Kidney epithelial cell (primary cell): ENCODE data around the gene IGF2R. TPM values are rescaled to one million over a fixed set of nuclear protein-coding genes. Genes with fewer than 3 reads are reported as not detected.

Experiments used
- DNase-seq: peaks from one replicate; pipeline ENCODE4 v3.0.0-alpha.2; 2010; ENCODE audit warnings: low read depth
- H3K27me3 ChIP-seq: 2 replicates; pipeline ENCODE4 v1.6.0; 2011; ENCODE audit warnings: low read length; ENCODE audit not compliant: control insufficient read depth, insufficient read depth
- H3K36me3 ChIP-seq: 2 replicates; pipeline ENCODE4 v1.5.1; 2011; ENCODE audit warnings: low read length; ENCODE audit not compliant: control insufficient read depth, insufficient read depth
- H3K4me3 ChIP-seq: 2 replicates; pipeline ENCODE4 v1.5.1; 2011; ENCODE audit warnings: low read depth, mild to moderate bottlenecking, control low read depth, low read length
- CTCF ChIP-seq: IDR thresholded peaks from 2 replicates; pipeline ENCODE4 v1.5.1; 2011; ENCODE audit warnings: mild to moderate bottlenecking, moderate library complexity, low read length, control low read depth, inconsistent platforms; ENCODE audit not compliant: insufficient read depth, poor library complexity, severe bottlenecking
- total RNA-seq: library from RNA; depleted of rRNA; stranded (reverse); fragments of >200 nt; gene quantifications from 2 replicates; pipeline ENCODE4 v1.2.3, GENCODE V29; 2015

IGF2R gene
- total RNA-seq, 1 donor from 2014 or later, result 251 TPM

GRCh38 chr6:160040055-160040454 is 71.2 kb downstream of the IGF2R start:
- no peak for TF ChIP-seq CTCF

GRCh38 chr6:160040527-160041264 is 71.8 kb downstream of the IGF2R start:
- Histone ChIP-seq H3K27me3 (no peaks in the 10 kb centered on the region), H3K36me3 (peaks cover 8% of the 10 kb centered on the region), H3K4me3 (no peak overlapping the region)
- TF ChIP-seq CTCF, result no peak
- no peak for DNase-seq

More at GRCh38 chr6:160040055-160040454, 71.2 kb downstream of the IGF2R start:
- no peak for DNase-seq
- Histone ChIP-seq H3K4me3 (no peak overlapping the region), H3K27me3 (no peaks in the 10 kb centered on the region), H3K36me3 (peaks cover 8% of the 10 kb centered on the region)

- peaks cover 6% of the 10 kb centered on the region for H3K36me3 ChIP-seq
- no peaks in the 10 kb centered on the region for H3K27me3 ChIP-seq
- no peak for DNase-seq
- H3K4me3 ChIP-seq, result no peak overlapping the region
- TF ChIP-seq CTCF, result no peak
Measured at GRCh38 chr6:160041608-160042007, 72.7 kb downstream of the IGF2R start.

- no peak for DNase-seq
- peaks cover 6% of the 10 kb centered on the region for H3K36me3 ChIP-seq
- no peak for TF ChIP-seq CTCF
- H3K27me3 ChIP-seq, result no peaks in the 10 kb centered on the region
- no peak overlapping the region for H3K4me3 ChIP-seq
Measured at GRCh38 chr6:160042014-160042773, 73.3 kb downstream of the IGF2R start.

- no peak for TF ChIP-seq CTCF
- peaks cover 7% of the 10 kb centered on the region for H3K36me3 ChIP-seq
- DNase-seq, result no peak
- H3K27me3 ChIP-seq, result no peaks in the 10 kb centered on the region
- H3K4me3 ChIP-seq, result no peak overlapping the region
Measured at GRCh38 chr6:160042788-160043301, 74.0 kb downstream of the IGF2R start.
